ENCODE data around the gene CBX8. TPM values are rescaled to one million over a fixed set of nuclear protein-coding genes. Genes with fewer than 3 reads are reported as not detected.

Gene CBX8
- polyA plus RNA-seq, 3 donors, result 0.51 to 2.5 (median 2.5) TPM

DNA sequence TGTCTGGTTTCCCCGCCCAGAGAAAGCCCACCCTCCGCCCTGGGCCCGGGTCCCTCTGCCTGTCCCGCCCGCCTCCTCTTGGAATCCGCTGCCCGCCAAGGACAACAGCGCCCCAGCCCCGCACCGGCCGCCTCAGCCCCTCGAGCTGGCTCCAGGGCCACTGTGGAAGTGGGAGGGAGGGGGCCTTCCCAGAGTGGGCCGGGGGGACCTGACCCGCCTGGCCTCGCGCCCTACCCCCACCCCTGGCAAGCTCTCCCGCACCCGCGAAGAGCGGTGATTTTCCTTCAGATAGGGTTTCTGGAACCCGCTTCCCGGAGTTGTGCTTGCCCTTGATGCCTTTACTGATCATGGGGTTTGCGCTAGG, 2.3 kb upstream of the CBX8 start:
- Histone ChIP-seq H3K27ac (ENCODE audit: low read depth in 1 of 2, low read length in 2 of 2) (no peak overlapping the region), H3K9me3 (replicated peaks in 1 of 2; ENCODE audit: control insufficient read depth in 1 of 2, insufficient read depth in 1 of 2, low read length in 2 of 2) (peaks cover 12 to 46% of the 10 kb centered on the region in 2 donors), H3K4me1 (ENCODE audit: control insufficient read depth in 1 of 2, insufficient read depth in 2 of 2, low read length in 2 of 2) (peaks cover 70 to 76% of the 10 kb centered on the region in 2 donors), H3K4me3 (replicated peaks in 1 of 3; ENCODE audit: low read depth in 2 of 3, low read length in 3 of 3) (no peak overlapping the region), H2AFZ (ENCODE audit: insufficient read depth, low read depth, low read length, poor library complexity, severe bottlenecking) (no peak overlapping the region), H3K79me2 (ENCODE audit: insufficient read depth, low read length) (peaks cover 3% of the 10 kb centered on the region), H3K9ac (ENCODE audit: insufficient read depth, low read length, poor library complexity, severe bottlenecking) (no peak overlapping the region), H3K36me3 (replicated peaks in 1 of 2; ENCODE audit: control insufficient read depth in 1 of 2, insufficient read depth in 2 of 2, low read length in 2 of 2) (peaks cover 9% of the 10 kb centered on the region in 2 donors), H3K4me2 (replicated peaks; ENCODE audit: extremely low read depth, low read length, poor library complexity, severe bottlenecking) (no peak overlapping the region), H4K20me1 (ENCODE audit: insufficient read depth, low read length) (peaks cover 46% of the 10 kb centered on the region), H3K27me3 (ENCODE audit: control insufficient read depth in 2 of 2, insufficient read depth in 2 of 2, low read length in 2 of 2) (peaks cover 57 to 67% of the 10 kb centered on the region in 2 donors)
- no peak for TF ChIP-seq CTCF (IDR thresholded peaks at IDR 0.05)
- peaks cover 23 to 38% of the 10 kb centered on the region in 2 donors for H3K36me3 Mint-ChIP-seq
- H3K9me3 Mint-ChIP-seq, result peaks cover 2 to 43% (median 36%) of the 10 kb centered on the region in 7 donors
- peak overlapping the region in 1 of 7 donors; percentile 36 for H3K27ac Mint-ChIP-seq
- H3K4me3 Mint-ChIP-seq, result peak overlapping the region; percentile 62 to 93
- intact Hi-C loops (cut with micrococcal nuclease), result loop anchor here (2.0 kb wide), 2 partner anchors 40 to 44 kb away; partner anchors contain the start of gene CBX4 (in 1 of the 2)
- DNase-seq, result no peak
- peaks cover 56% of the 10 kb centered on the region for H3K4me1 Mint-ChIP-seq
- WGBS (ENCODE audit: insufficient coverage), result 5% methylated on average over 18 of the region's 23 CpGs
- H3K27me3 Mint-ChIP-seq (ENCODE audit: low read depth in 3 of 3), result peaks cover 56 to 73% (median 62%) of the 10 kb centered on the region in 3 donors

DNA sequence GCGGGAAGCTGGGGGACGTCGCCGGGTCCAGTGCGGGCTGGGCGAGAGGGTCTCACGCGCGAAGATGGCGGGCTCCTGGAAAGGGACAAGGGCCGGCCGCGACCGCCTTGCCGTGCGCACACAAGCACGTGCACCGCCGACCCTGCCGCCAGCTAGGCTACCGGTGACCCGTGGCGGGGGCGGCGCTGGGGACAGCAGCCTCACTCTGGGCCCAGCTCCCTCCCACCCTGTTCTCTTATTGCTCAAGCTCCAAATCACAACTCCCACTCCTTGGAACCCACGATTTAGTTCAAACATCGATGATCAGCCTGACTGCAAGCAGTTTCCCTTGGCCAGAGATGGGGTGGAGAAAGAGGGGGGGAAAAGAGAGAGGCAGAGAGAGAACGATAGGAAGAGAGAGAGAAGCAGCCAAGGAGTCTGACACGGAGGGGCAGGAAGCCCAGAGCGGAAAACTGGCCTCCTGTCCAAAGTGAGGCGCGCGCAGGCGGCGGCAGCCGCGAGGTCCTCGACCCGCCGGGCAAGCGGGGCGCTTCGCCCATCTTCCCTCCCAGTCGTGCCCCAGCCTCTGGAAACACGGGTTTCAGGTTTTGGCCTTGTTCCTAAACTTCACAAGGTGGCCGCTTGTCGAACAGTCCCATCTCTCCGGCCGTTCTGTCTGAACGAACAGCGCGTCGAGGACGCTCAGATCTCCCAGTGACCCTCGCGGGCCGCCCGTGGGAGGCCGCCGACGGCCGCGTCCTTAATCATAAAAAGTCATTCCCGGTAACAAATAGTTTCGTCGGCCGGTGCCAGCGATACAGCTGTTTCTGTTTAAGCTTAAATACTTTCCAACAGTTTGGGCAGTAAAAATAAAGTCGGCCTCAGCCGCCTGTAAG, 1.7 kb upstream of the CBX8 start:
- Mint-ChIP-seq H3K9me3 (peaks cover under 1 to 45% (median 33%) of the 10 kb centered on the region in 7 donors), H3K4me3 (peak overlapping the region; percentile 60 to 87), H3K36me3 (peaks cover 24 to 41% of the 10 kb centered on the region in 2 donors), H3K27ac (peak overlapping the region in 2 of 7 donors; percentile 50 to 87), H3K4me1 (peaks cover 53% of the 10 kb centered on the region), H3K27me3 (ENCODE audit: low read depth in 3 of 3) (peaks cover 58 to 73% (median 63%) of the 10 kb centered on the region in 3 donors)
- Histone ChIP-seq H3K9me3 (replicated peaks in 1 of 2; ENCODE audit: control insufficient read depth in 1 of 2, insufficient read depth in 1 of 2, low read length in 2 of 2) (peaks cover 7 to 43% of the 10 kb centered on the region in 2 donors), H3K4me1 (ENCODE audit: control insufficient read depth in 1 of 2, insufficient read depth in 2 of 2, low read length in 2 of 2) (peaks cover 63 to 71% of the 10 kb centered on the region in 2 donors), H3K9ac (ENCODE audit: insufficient read depth, low read length, poor library complexity, severe bottlenecking) (no peak overlapping the region), H4K20me1 (ENCODE audit: insufficient read depth, low read length) (peaks cover 51% of the 10 kb centered on the region), H2AFZ (ENCODE audit: insufficient read depth, low read depth, low read length, poor library complexity, severe bottlenecking) (peak overlapping the region; percentile 68), H3K36me3 (replicated peaks in 1 of 2; ENCODE audit: control insufficient read depth in 1 of 2, insufficient read depth in 2 of 2, low read length in 2 of 2) (peaks cover 9% of the 10 kb centered on the region in 2 donors), H3K4me2 (replicated peaks; ENCODE audit: extremely low read depth, low read length, poor library complexity, severe bottlenecking) (peak overlapping the region; percentile 99), H3K4me3 (replicated peaks in 1 of 3; ENCODE audit: low read depth in 2 of 3, low read length in 3 of 3) (peak overlapping the region in 1 of 3 experiments; percentile 99), H3K27ac (ENCODE audit: low read depth in 1 of 2, low read length in 2 of 2) (no peak overlapping the region), H3K27me3 (ENCODE audit: control insufficient read depth in 2 of 2, insufficient read depth in 2 of 2, low read length in 2 of 2) (peaks cover 59 to 69% of the 10 kb centered on the region in 2 donors), H3K79me2 (ENCODE audit: insufficient read depth, low read length) (peaks cover 3% of the 10 kb centered on the region)
- no peak for DNase-seq
- intact Hi-C loops (cut with micrococcal nuclease), result loop anchor here (2.0 kb wide), 2 partner anchors 40 to 44 kb away; partner anchors contain the start of gene CBX4 (in 1 of the 2)
- no peak for TF ChIP-seq CTCF (IDR thresholded peaks at IDR 0.05)
- WGBS (ENCODE audit: insufficient coverage), result 1% methylated on average over 67 of the region's 70 CpGs
